T-helper 22 cell (primary cell): ENCODE results near the gene ZSCAN16.

Source experiments
- DNase-seq: peaks from one replicate; pipeline ENCODE4 v3.0.0-alpha.2; 2020; ENCODE audit warnings: low read depth

ZSCAN16 gene

DNA sequence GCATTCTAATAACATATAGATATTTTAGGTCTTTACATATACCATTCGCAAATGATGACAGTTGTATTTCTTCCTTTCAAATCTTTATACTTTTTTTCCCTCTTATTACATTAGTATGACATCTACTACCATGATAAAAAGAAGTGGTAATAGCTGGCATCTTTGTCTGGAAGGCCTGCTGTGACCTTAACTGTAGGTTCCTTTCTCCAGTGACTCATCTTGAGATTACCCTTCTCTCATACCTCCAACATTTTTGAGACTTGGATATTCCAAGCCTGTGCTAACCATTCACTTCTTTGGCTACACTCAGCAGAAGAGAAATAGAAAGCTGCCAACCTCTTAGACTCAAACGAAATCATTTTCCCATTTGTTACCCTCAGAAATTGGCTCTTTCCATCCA is 47.6 kb downstream of the ZSCAN16 start:
- DNase-seq = no peak

DNA sequence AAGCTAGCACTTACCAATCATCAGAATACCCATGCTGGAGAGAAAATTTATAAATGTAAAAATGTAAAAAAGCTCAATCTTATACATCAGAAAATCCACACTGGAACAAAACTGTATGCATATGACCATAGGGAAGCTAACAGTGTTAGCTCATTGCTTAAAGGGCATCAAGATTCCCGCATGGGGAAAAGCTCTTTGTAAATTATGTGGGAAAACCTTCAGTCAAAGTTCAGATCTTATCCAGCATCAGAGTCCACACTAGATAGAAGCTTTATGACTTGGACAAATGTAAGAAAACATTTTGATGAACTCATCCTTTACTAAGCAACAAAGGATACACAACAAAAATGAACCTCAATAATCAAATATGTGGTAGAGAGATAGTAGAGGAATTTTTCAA is 52.0 kb downstream of the ZSCAN16 start:
- no peak for DNase-seq
